IMR-90 (cell line): ENCODE measurements around the gene CDR2. TPM values are rescaled to one million over a fixed set of nuclear protein-coding genes. Genes with fewer than 3 reads are reported as not detected.

Experiments
- ATAC-seq: fragments of 200-7000 bp; cut with Tn5 transposase; 2 replicates; pipeline ENCODE4 v1.9.1; 2020; ENCODE audit warnings: low read depth, mild to moderate bottlenecking, moderate library complexity
- BruUV-seq: library from RNA; stranded (reverse); fragments of 400-500 nt; replicated peaks from 2 replicates; lab custom pipeline; 2021; lab: Mats Ljungman, UMichigan
- CTCF ChIA-PET: fragments of 300-600 bp; formaldehyde crosslinking; extraction: SDS; loops from one replicate; lab custom pipeline; 2021; ENCODE audit warnings: antibody characterized with exemption; lab: Yijun Ruan, JAX
- POLR2A ChIA-PET: fragments of 300-600 bp; sonication (Branson Sonifier 250); formaldehyde crosslinking; loops from one replicate; lab custom pipeline; 2022; ENCODE audit warnings: antibody characterized with exemption; ENCODE audit not compliant: unreplicated experiment; lab: Charles Lee
- DNase-seq: peaks from one replicate; pipeline ENCODE4 v3.0.0; 2013
- H2AFZ ChIP-seq: replicated peaks from 2 replicates; pipeline ENCODE3; 2013; ENCODE audit warnings: low read length, mild to moderate bottlenecking; ENCODE audit not compliant: poor library complexity
- H2AK5ac ChIP-seq: 2 replicates; pipeline ENCODE4 v1.6.1; 2013; ENCODE audit warnings: low read depth, low read length, inconsistent platforms
- H2AK9ac ChIP-seq: replicated peaks from 2 replicates; pipeline ENCODE3; 2013; ENCODE audit warnings: mild to moderate bottlenecking, low read depth, low read length, moderate library complexity; ENCODE audit not compliant: poor library complexity
- H2BK120ac ChIP-seq: 2 replicates; pipeline ENCODE4 v1.6.1; 2013; ENCODE audit warnings: low read depth, low read length, inconsistent platforms
- H2BK15ac ChIP-seq: 3 replicates; pipeline ENCODE4 v1.6.1; 2013; ENCODE audit warnings: low read depth, low read length, inconsistent platforms
- H2BK20ac ChIP-seq: 2 replicates; pipeline ENCODE4 v1.6.1; 2013; ENCODE audit warnings: low read depth, mild to moderate bottlenecking, inconsistent platforms, low read length, moderate library complexity
- H2BK5ac ChIP-seq: 2 replicates; pipeline ENCODE4 v1.6.1; 2013; ENCODE audit warnings: mild to moderate bottlenecking, low read depth, low read length, inconsistent platforms; ENCODE audit not compliant: poor library complexity, severe bottlenecking
- H3K14ac ChIP-seq: replicated peaks from 2 replicates; pipeline ENCODE4 v1.6.1; 2013; ENCODE audit warnings: low read depth, low read length, inconsistent platforms
- H3K18ac ChIP-seq: 2 replicates; pipeline ENCODE4 v1.6.1; 2013; ENCODE audit warnings: low read depth, low read length, control low read depth
- H3K23ac ChIP-seq: 2 replicates; pipeline ENCODE4 v1.6.1; 2013; ENCODE audit warnings: low read depth, low read length, inconsistent platforms
- H3K27ac ChIP-seq: 2 replicates; pipeline ENCODE4 v1.5.1; 2013; ENCODE audit warnings: mild to moderate bottlenecking, control low read depth, low read length; ENCODE audit not compliant: insufficient read depth
- H3K27me3 ChIP-seq: 2 replicates; pipeline ENCODE4 v1.6.1; 2013; ENCODE audit warnings: low read length; ENCODE audit not compliant: control insufficient read depth, insufficient read depth
- H3K36me3 ChIP-seq: 2 replicates; pipeline ENCODE4 v1.6.1; 2013; ENCODE audit warnings: low read length, mixed read lengths; ENCODE audit not compliant: control insufficient read depth, insufficient read depth
- H3K4ac ChIP-seq: 2 replicates; pipeline ENCODE4 v1.6.1; 2013; ENCODE audit warnings: low read depth, low read length, inconsistent platforms
- H3K4me1 ChIP-seq: 2 replicates; pipeline ENCODE4 v1.6.1; 2013; ENCODE audit warnings: low read length, mixed read lengths; ENCODE audit not compliant: control insufficient read depth, insufficient read depth
- H3K4me2 ChIP-seq: 2 replicates; pipeline ENCODE4 v1.6.1; 2013; ENCODE audit warnings: low read depth, mild to moderate bottlenecking, control low read depth, low read length, moderate library complexity
- H3K4me3 ChIP-seq: 2 replicates; pipeline ENCODE4 v1.5.1; 2013; ENCODE audit warnings: low read depth, mild to moderate bottlenecking, control low read depth, low read length, moderate library complexity; ENCODE audit not compliant: insufficient read depth
- H3K56ac ChIP-seq: 2 replicates; pipeline ENCODE4 v1.6.1; 2013; ENCODE audit warnings: low read length, inconsistent platforms; ENCODE audit not compliant: insufficient read depth; ENCODE audit errors: extremely low read depth
- H3K79me1 ChIP-seq, 2 experiments: 2 replicates each; pipeline ENCODE4 v1.6.1; 2013; ENCODE audit warnings: low read length in 2 of 2, inconsistent platforms in 1 of 2, low read depth in 1 of 2
- H3K9ac ChIP-seq: 2 replicates; pipeline ENCODE4 v1.6.1; 2013; ENCODE audit warnings: low read depth, low read length, control low read depth
- H3K9me1 ChIP-seq: 2 replicates; pipeline ENCODE4 v1.6.1; 2013; ENCODE audit warnings: low read length, inconsistent platforms; ENCODE audit not compliant: insufficient read depth
- H3K9me3 ChIP-seq: 2 replicates; pipeline ENCODE4 v1.6.1; 2013; ENCODE audit warnings: low read length; ENCODE audit not compliant: control insufficient read depth, insufficient read depth
- H4K20me1 ChIP-seq: 2 replicates; pipeline ENCODE4 v1.6.1; 2013; ENCODE audit warnings: low read length, inconsistent platforms; ENCODE audit not compliant: insufficient read depth
- H4K5ac ChIP-seq: 2 replicates; pipeline ENCODE4 v1.6.1; 2013; ENCODE audit warnings: mild to moderate bottlenecking, low read depth, low read length, control low read depth
- H4K8ac ChIP-seq, 2 experiments: 2 replicates each; pipeline ENCODE4 v1.6.1; 2013; ENCODE audit warnings: low read depth in 2 of 2, low read length in 2 of 2, control low read depth in 1 of 2, inconsistent platforms in 1 of 2
- H4K91ac ChIP-seq: 2 replicates; pipeline ENCODE4 v1.6.1; 2013; ENCODE audit warnings: low read depth, low read length, inconsistent platforms; ENCODE audit not compliant: insufficient read depth
- BHLHE40 ChIP-seq: fragments of 150-350 bp; IDR thresholded peaks from 2 replicates; pipeline ENCODE4 v1.6.1; 2016; ENCODE audit warnings: mild to moderate bottlenecking, low read depth, low read length
- CEBPB ChIP-seq: IDR thresholded peaks from 2 replicates; pipeline ENCODE4 v1.6.1; 2012; ENCODE audit warnings: low read depth, low read length, improper control_type of control experiment
- CHD1 ChIP-seq: IDR thresholded peaks from 2 replicates; pipeline ENCODE4 v1.6.1; 2012; ENCODE audit warnings: low read depth, low read length, improper control_type of control experiment
- FOS ChIP-seq: fragments of 150-350 bp; IDR thresholded peaks from 2 replicates; pipeline ENCODE4 v1.6.1; 2016; ENCODE audit warnings: low read depth, low read length
- MAFK ChIP-seq: IDR thresholded peaks from 2 replicates; pipeline ENCODE4 v1.6.1; 2012; ENCODE audit warnings: low read depth, low read length, improper control_type of control experiment
- MAZ ChIP-seq: IDR thresholded peaks from 2 replicates; pipeline ENCODE4 v1.6.1; 2012; ENCODE audit warnings: low read depth, mild to moderate bottlenecking, low read length, improper control_type of control experiment, moderate library complexity, borderline replicate concordance
- MXI1 ChIP-seq: IDR thresholded peaks from 2 replicates; pipeline ENCODE4 v1.6.1; 2012; ENCODE audit warnings: low read depth, mild to moderate bottlenecking, low read length, moderate library complexity, borderline replicate concordance
- NFE2L2 ChIP-seq: fragments of 150-350 bp; IDR thresholded peaks from 2 replicates; pipeline ENCODE4 v1.6.1; 2016; ENCODE audit warnings: low read depth, mild to moderate bottlenecking, low read length
- POLR2A ChIP-seq: IDR thresholded peaks from 2 replicates; pipeline ENCODE4 v1.6.1; 2012; ENCODE audit warnings: mild to moderate bottlenecking, low read depth, low read length
- RAD21 ChIP-seq: IDR thresholded peaks from 2 replicates; pipeline ENCODE4 v1.6.1; 2012; ENCODE audit warnings: low read length, improper control_type of control experiment
- RCOR1 ChIP-seq: IDR thresholded peaks from 2 replicates; pipeline ENCODE4 v1.6.1; 2012; ENCODE audit warnings: mild to moderate bottlenecking, low read length, improper control_type of control experiment; ENCODE audit not compliant: insufficient replicate concordance
- RFX5 ChIP-seq: IDR thresholded peaks from 2 replicates; pipeline ENCODE4 v1.8.0; 2012; ENCODE audit warnings: low read depth, mild to moderate bottlenecking, low read length, moderate library complexity
- SMC3 ChIP-seq: fragments of 150-350 bp; IDR thresholded peaks from 2 replicates; pipeline ENCODE4 v1.6.1; 2016; ENCODE audit warnings: low read depth, mild to moderate bottlenecking, antibody characterized with exemption, low read length, moderate library complexity
- WGBS, 2 experiments: methylation state at CpG; one replicate each; pipeline versions ENCODE4 v1.1.5 to v1.1.7; 2013; ENCODE audit warnings: missing lambda C conversion rate in 2 of 2; ENCODE audit not compliant: insufficient read length in 1 of 2; ENCODE audit errors: extremely low coverage in 2 of 2; 5-methylcytosine and 5-hydroxymethylcytosine counted together
- dilution Hi-C: fragments of 300-500 bp; cut with HindIII; formaldehyde crosslinking; loops from one replicate; pipeline ENCODE4 v1.14.3; 2018; ENCODE audit warnings: low sequenced_read_pairs; ENCODE audit not compliant: unreplicated experiment
- in situ Hi-C: fragments of 300-500 bp; cut with MboI; formaldehyde crosslinking; loops from 3 replicates; pipeline ENCODE4 v1.14.3; 2019; ENCODE audit warnings: low sequenced_read_pairs, inconsistent platforms, mixed read lengths
- intact Hi-C: fragments of 100-400 bp; cut with micrococcal nuclease; formaldehyde crosslinking; loops from 2 replicates; pipeline ENCODE4 v1.10.0; 2022
- polyA plus RNA-seq, 3 experiments: library from polyadenylated mRNA; depleted of rRNA; stranded (reverse); fragments of >200 nt; gene quantifications; 2 replicates each; pipeline ENCODE4 v1.2.3, GENCODE V29; 2012; ENCODE audit warnings: low replicate concordance in 1 of 3
- total RNA-seq: library from RNA; depleted of rRNA; stranded (reverse); fragments of >200 nt; gene quantifications from 2 replicates; pipeline ENCODE4 v1.2.3, GENCODE V29; 2012
- TF ChIP-seq, protein P1 (sequence below): conservative IDR thresholded peaks from 2 replicates; pipeline ENCODE4 v1.5.1; 2012; ENCODE audit warnings: mild to moderate bottlenecking, low read depth, low read length, improper control_type of control experiment
- TF ChIP-seq, protein P2 (sequence below): fragments of 150-350 bp; IDR thresholded peaks from 2 replicates; pipeline ENCODE4 v1.6.1; 2017; ENCODE audit warnings: mild to moderate bottlenecking, antibody characterized with exemption, low read length, low read depth
- TF ChIP-seq, protein P3 (sequence below): fragments of 150-350 bp; IDR thresholded peaks from 2 replicates; pipeline ENCODE4 v1.6.1; 2016; ENCODE audit warnings: low read depth, mild to moderate bottlenecking, low read length, moderate library complexity, borderline replicate concordance

Gene CDR2
- total and polyA plus RNA-seq, 2 of the 4 experiments (the other 2 are of a cell fraction), result 37.7 to 48.4 TPM

DNA sequence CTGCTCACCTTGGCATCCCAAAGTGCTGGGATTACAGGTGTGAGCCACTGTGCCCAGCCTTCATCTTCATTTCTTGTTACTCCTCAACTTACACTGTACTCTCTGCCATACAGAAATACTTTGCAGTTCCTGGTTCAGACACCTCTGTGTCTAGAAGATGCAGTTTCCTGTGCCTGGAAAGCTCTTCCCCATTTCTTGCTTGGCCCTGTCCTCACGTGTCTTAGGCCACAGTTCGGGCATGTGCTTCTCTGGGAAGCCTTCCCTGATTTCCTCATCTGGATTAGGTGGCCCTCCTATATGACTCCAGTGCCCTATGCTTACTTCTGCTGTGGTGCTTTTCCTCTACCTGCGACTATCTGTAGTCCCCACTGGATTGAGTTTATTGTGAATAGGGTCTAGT is 26.5 kb upstream of the CDR2 start:
- intact Hi-C loops, result loop anchor here (2.0 kb wide), 1 partner anchor 16 kb away; no protein-coding TSS in a partner anchor
- peak overlapping the region; percentile 39; the same call in 2 of the 3 replicates for H2BK15ac ChIP-seq
- no peaks in the 10 kb centered on the region for H3K27me3 ChIP-seq
- no peak overlapping the region for H2AK9ac ChIP-seq
- no TSS peak for BruUV-seq
- H3K14ac ChIP-seq, result no peak overlapping the region
- TF ChIP-seq MAZ, result no peak
- TF ChIP-seq RFX5, result no peak
- TF ChIP-seq CEBPB, result no peak
- no peak for TF ChIP-seq POLR2A
- TF ChIP-seq FOS, result no peak
- TF ChIP-seq BHLHE40, result no peak
- TF ChIP-seq SMC3, result no peak
- no peak for TF ChIP-seq RCOR1
- TF ChIP-seq, protein P1, sequence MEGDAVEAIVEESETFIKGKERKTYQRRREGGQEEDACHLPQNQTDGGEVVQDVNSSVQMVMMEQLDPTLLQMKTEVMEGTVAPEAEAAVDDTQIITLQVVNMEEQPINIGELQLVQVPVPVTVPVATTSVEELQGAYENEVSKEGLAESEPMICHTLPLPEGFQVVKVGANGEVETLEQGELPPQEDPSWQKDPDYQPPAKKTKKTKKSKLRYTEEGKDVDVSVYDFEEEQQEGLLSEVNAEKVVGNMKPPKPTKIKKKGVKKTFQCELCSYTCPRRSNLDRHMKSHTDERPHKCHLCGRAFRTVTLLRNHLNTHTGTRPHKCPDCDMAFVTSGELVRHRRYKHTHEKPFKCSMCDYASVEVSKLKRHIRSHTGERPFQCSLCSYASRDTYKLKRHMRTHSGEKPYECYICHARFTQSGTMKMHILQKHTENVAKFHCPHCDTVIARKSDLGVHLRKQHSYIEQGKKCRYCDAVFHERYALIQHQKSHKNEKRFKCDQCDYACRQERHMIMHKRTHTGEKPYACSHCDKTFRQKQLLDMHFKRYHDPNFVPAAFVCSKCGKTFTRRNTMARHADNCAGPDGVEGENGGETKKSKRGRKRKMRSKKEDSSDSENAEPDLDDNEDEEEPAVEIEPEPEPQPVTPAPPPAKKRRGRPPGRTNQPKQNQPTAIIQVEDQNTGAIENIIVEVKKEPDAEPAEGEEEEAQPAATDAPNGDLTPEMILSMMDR, result no peak
- TF ChIP-seq, protein P2, sequence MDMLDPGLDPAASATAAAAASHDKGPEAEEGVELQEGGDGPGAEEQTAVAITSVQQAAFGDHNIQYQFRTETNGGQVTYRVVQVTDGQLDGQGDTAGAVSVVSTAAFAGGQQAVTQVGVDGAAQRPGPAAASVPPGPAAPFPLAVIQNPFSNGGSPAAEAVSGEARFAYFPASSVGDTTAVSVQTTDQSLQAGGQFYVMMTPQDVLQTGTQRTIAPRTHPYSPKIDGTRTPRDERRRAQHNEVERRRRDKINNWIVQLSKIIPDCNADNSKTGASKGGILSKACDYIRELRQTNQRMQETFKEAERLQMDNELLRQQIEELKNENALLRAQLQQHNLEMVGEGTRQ, result no peak
- no peak for TF ChIP-seq NFE2L2
- TF ChIP-seq MXI1, result no peak
- no peak for TF ChIP-seq CHD1
- no peak for TF ChIP-seq RAD21
- no peak for TF ChIP-seq MAFK
- TF ChIP-seq, protein P3, sequence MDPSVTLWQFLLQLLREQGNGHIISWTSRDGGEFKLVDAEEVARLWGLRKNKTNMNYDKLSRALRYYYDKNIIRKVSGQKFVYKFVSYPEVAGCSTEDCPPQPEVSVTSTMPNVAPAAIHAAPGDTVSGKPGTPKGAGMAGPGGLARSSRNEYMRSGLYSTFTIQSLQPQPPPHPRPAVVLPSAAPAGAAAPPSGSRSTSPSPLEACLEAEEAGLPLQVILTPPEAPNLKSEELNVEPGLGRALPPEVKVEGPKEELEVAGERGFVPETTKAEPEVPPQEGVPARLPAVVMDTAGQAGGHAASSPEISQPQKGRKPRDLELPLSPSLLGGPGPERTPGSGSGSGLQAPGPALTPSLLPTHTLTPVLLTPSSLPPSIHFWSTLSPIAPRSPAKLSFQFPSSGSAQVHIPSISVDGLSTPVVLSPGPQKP, result no peak
- H4K8ac ChIP-seq, result no peak overlapping the region
- H3K4me3 ChIP-seq, result no peak overlapping the region
- CTCF ChIA-PET, result no interaction called here
- H2BK5ac ChIP-seq, result no peak overlapping the region
- H2BK20ac ChIP-seq, result peak overlapping the region; percentile 39; the same call in 1 of the 2 replicates
- ATAC-seq (no peak), DNase-seq (no peak)
- H3K4ac ChIP-seq, result peak overlapping the region; percentile 58; the same call in 1 of the 2 replicates
- peaks cover 0 to 12% of the 10 kb centered on the region in 2 experiments; a peak in 2 of 4 replicates for H3K79me1 ChIP-seq
- dilution Hi-C loops, result no loop called here
- no peak overlapping the region for H3K23ac ChIP-seq
- H4K20me1 ChIP-seq, result no peaks in the 10 kb centered on the region
- peak overlapping the region; percentile 52; the same call in 1 of the 2 replicates for H2BK120ac ChIP-seq
- peaks cover 15% of the 10 kb centered on the region for H3K4me1 ChIP-seq
- H3K27ac ChIP-seq, result no peak overlapping the region
- H3K9ac ChIP-seq, result no peak overlapping the region
- H2AK5ac ChIP-seq, result peak overlapping the region; percentile 79; the same call in 1 of the 2 replicates
- peak overlapping the region; percentile 27; the same call in 1 of the 2 replicates for H3K18ac ChIP-seq
- no CpG with 5 or more reads among the region's 3 CpGs for WGBS, 2 experiments
- no peak overlapping the region for H2AFZ ChIP-seq
- peaks cover 18% of the 10 kb centered on the region for H3K9me1 ChIP-seq
- no peaks in the 10 kb centered on the region for H3K36me3 ChIP-seq
- no peak overlapping the region for H3K56ac ChIP-seq
- H4K91ac ChIP-seq, result peak overlapping the region; percentile 66; the same call in 1 of the 2 replicates
- in situ Hi-C loops, result no loop called here
- POLR2A ChIA-PET, result no interaction called here
- no peak overlapping the region for H3K4me2 ChIP-seq
- H4K5ac ChIP-seq, result peak overlapping the region; percentile 81; the same call in 1 of the 2 replicates
- H3K9me3 ChIP-seq, result no peaks in the 10 kb centered on the region
